Loucy (cell line): ENCODE data around the gene MN1.
"Not testable (repeated sequence)": the region's sequence is repeated elsewhere in the genome, so short reads cannot be mapped to it uniquely, and the experiment has no call there.

Source experiments
- H2AFZ ChIP-seq: fragments of 200-600 bp; sonication (generic); 2 replicates; pipeline ENCODE4 v1.6.0; 2016; ENCODE audit warnings: antibody characterized with exemption, mild to moderate bottlenecking, low read length, moderate library complexity
- H3F3A ChIP-seq: fragments of 200-600 bp; 2 replicates; pipeline ENCODE4 v1.6.0; 2016; ENCODE audit warnings: antibody characterized with exemption, low read depth, mild to moderate bottlenecking
- H3K27me3 ChIP-seq: fragments of 200-600 bp; sonication (generic); 2 replicates; pipeline ENCODE4 v1.6.1; 2014; ENCODE audit warnings: low read length, mild to moderate bottlenecking; ENCODE audit not compliant: insufficient read depth, poor library complexity, severe bottlenecking
- H3K36me3 ChIP-seq: fragments of 200-600 bp; sonication (generic); 2 replicates; pipeline ENCODE4 v1.6.1; 2016; ENCODE audit warnings: low read length; ENCODE audit not compliant: insufficient read depth
- H3K4me1 ChIP-seq: fragments of 200-600 bp; sonication (generic); 2 replicates; pipeline ENCODE4 v1.5.1; 2014; ENCODE audit warnings: low read length, mild to moderate bottlenecking; ENCODE audit not compliant: insufficient read depth, poor library complexity, severe bottlenecking
- H3K4me2 ChIP-seq: fragments of 200-600 bp; sonication (generic); 2 replicates; pipeline ENCODE4 v1.6.0; 2014; ENCODE audit warnings: antibody characterized with exemption, low read length, low read depth, mild to moderate bottlenecking; ENCODE audit not compliant: poor library complexity, severe bottlenecking
- H3K4me3 ChIP-seq: fragments of 200-600 bp; sonication (generic); 2 replicates; pipeline ENCODE4 v1.5.1; 2014; ENCODE audit warnings: low read length, mild to moderate bottlenecking, mixed read lengths; ENCODE audit not compliant: poor library complexity, severe bottlenecking
- H3K79me2 ChIP-seq: fragments of 200-600 bp; sonication (generic); 2 replicates; pipeline ENCODE4 v1.6.1; 2014; ENCODE audit warnings: low read length; ENCODE audit not compliant: insufficient read depth
- H3K9ac ChIP-seq: fragments of 200-600 bp; sonication (generic); 2 replicates; pipeline ENCODE4 v1.6.0; 2014; ENCODE audit warnings: mild to moderate bottlenecking, low read depth, low read length, moderate library complexity; ENCODE audit not compliant: poor library complexity, severe bottlenecking
- H3K9me2 ChIP-seq: fragments of 200-600 bp; sonication (generic); replicated peaks from 2 replicates; pipeline ENCODE4 v1.6.1; 2016; ENCODE audit warnings: low read depth, low read length, mixed read lengths
- H3K9me3 ChIP-seq: fragments of 200-600 bp; sonication (generic); 2 replicates; pipeline ENCODE4 v1.6.1; 2014; ENCODE audit warnings: mild to moderate bottlenecking, antibody characterized with exemption, low read length, low read depth; ENCODE audit not compliant: insufficient read depth
- H4K20me1 ChIP-seq: fragments of 200-600 bp; sonication (generic); 2 replicates; pipeline ENCODE4 v1.6.0; 2014; ENCODE audit warnings: antibody characterized with exemption, low read length, mild to moderate bottlenecking; ENCODE audit not compliant: insufficient read depth, poor library complexity, severe bottlenecking
- CTCF ChIP-seq: fragments of 200-600 bp; sonication (generic); conservative IDR thresholded peaks from 2 replicates; pipeline ENCODE4 v1.5.1; 2014; ENCODE audit warnings: mild to moderate bottlenecking, antibody characterized with exemption, low read length
- EZH2phosphoT487 ChIP-seq: fragments of 200-600 bp; IDR thresholded peaks from 2 replicates; pipeline ENCODE4 v1.6.1; 2018; ENCODE audit warnings: antibody characterized with exemption, mild to moderate bottlenecking, moderate library complexity, borderline replicate concordance

The MN1 gene

GRCh38 chr22:27746918-27747317 is 54.6 kb downstream of the MN1 start:
- H3K4me1 ChIP-seq, result peaks cover 44% of the 10 kb centered on the region
- TF ChIP-seq CTCF, result no peak
- TF ChIP-seq EZH2phosphoT487, result no peak
- H3K4me2 ChIP-seq, result no peak overlapping the region
- H3K36me3 ChIP-seq, result no peaks in the 10 kb centered on the region
- no peaks in the 10 kb centered on the region for H3K27me3 ChIP-seq
- no peaks in the 10 kb centered on the region for H3K79me2 ChIP-seq
- H3K9me2 ChIP-seq, result no peaks in the 10 kb centered on the region
- H2AFZ ChIP-seq, result no peak overlapping the region
- H4K20me1 ChIP-seq, result no peaks in the 10 kb centered on the region
- no peak overlapping the region for H3K4me3 ChIP-seq
- H3K9ac ChIP-seq, result no peak overlapping the region
- H3K9me3 ChIP-seq, result no peaks in the 10 kb centered on the region
- 0 out of 2 replicates have a peak, but pooled peaks cover 7% of the 10 kb centered on the region for H3F3A ChIP-seq

GRCh38 chr22:27745809-27746208 is 55.7 kb downstream of the MN1 start:
- Histone ChIP-seq H3K9me2 (no peaks in the 10 kb centered on the region), H3K27me3 (no peaks in the 10 kb centered on the region), H3K4me2 (no peak overlapping the region), H3K9ac (no peak overlapping the region), H3K4me1 (peaks cover 39% of the 10 kb centered on the region), H4K20me1 (no peaks in the 10 kb centered on the region), H3K36me3 (no peaks in the 10 kb centered on the region), H2AFZ (no peak overlapping the region), H3K79me2 (no peaks in the 10 kb centered on the region), H3F3A (0 out of 2 replicates have a peak, but pooled peaks cover 7% of the 10 kb centered on the region), H3K9me3 (no peaks in the 10 kb centered on the region), H3K4me3 (no peak overlapping the region)
- no peak for TF ChIP-seq CTCF

- Histone ChIP-seq H2AFZ (no peak overlapping the region), H3K4me3 (no peak overlapping the region)
Observed at GRCh38 chr22:27745154-27745553, 56.4 kb downstream of the MN1 start.

GRCh38 chr22:27744078-27744477 is 57.5 kb downstream of the MN1 start:
- peaks cover 21% of the 10 kb centered on the region for H3K4me1 ChIP-seq
- not testable (repeated sequence) for H4K20me1 ChIP-seq, H3K9ac ChIP-seq, H3K9me2 ChIP-seq, H3K36me3 ChIP-seq, H3K4me2 ChIP-seq, H2AFZ ChIP-seq, H3K9me3 ChIP-seq, H3K27me3 ChIP-seq, H3K4me3 ChIP-seq, H3F3A ChIP-seq, H3K79me2 ChIP-seq

More at GRCh38 chr22:27745154-27745553, 56.4 kb downstream of the MN1 start:
- peaks cover 32% of the 10 kb centered on the region for H3K4me1 ChIP-seq
- H3K27me3 ChIP-seq, result no peaks in the 10 kb centered on the region
- no peaks in the 10 kb centered on the region for H4K20me1 ChIP-seq
- no peaks in the 10 kb centered on the region for H3K9me2 ChIP-seq
- no peaks in the 10 kb centered on the region for H3K9me3 ChIP-seq
- no peaks in the 10 kb centered on the region for H3K36me3 ChIP-seq
- no peak for TF ChIP-seq EZH2phosphoT487
- TF ChIP-seq CTCF, result no peak
- no peak overlapping the region for H3K4me2 ChIP-seq
- no peak overlapping the region for H3K9ac ChIP-seq
- 0 out of 2 replicates have a peak, but pooled peaks cover 7% of the 10 kb centered on the region for H3F3A ChIP-seq
- H3K79me2 ChIP-seq, result no peaks in the 10 kb centered on the region
